ENCODE data around the gene ABCG8. TPM values are rescaled to one million over a fixed set of nuclear protein-coding genes. Genes with fewer than 3 reads are reported as not detected.

The ABCG8 gene
- total RNA-seq: not detected in 2 replicates
- long read RNA-seq: 0 reads

DNA sequence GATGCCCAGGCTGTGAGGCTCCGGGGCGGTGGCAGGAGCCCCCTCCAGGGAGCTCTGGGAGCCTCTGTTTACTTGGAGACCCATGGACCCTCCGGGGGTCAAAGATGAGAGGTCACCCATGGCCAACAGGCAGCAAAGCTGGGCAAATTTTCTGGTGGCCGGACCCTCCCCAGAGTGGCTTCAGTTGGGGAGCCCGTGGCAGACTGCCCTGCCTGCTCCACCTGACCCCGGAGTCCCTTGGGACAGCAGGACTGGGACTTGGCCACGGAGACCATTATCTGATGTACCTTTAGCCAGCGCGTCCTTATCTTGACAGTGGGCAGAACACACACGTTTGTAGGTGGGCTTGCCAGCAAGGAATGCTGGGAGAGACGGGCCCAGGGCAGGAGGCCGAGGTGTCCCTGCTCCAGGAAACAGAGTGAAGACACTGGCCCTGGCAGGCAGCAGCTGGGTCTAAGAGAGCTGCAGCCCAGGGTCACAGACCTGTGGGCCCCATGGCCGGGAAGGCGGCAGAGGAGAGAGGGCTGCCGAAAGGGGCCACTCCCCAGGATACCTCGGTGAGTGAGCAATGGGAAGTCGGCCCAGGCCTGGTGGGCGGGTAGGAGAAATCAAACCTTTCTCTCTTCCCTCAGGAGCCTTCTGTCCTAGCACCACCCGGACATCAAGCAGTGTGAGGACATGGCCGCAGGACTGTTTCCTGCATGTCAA, at the start of gene ABCG8, which contains the start of gene ABCG5:
TSS of gene ABCG8 (plus strand) at position 412 of the 708 bp plus-strand sequence. CDS start at position 495, 83 bp downstream.
TSS of gene ABCG5 (minus strand) at position 280 of the 708 bp plus-strand sequence. CDS start at position 120, 160 bp downstream.
- TF ChIP-seq CTCF (IDR thresholded peaks at IDR 0.05; ENCODE audit: unreplicated experiment): no peak
- Mint-ChIP-seq H3K27me3 (peaks cover 5% of the 10 kb centered on the region), H3K9me3 (ENCODE audit: low read depth) (no peaks in the 10 kb centered on the region), H3K4me3 (ENCODE audit: low read depth) (no peak within 1 kb of the TSS), H3K36me3 (ENCODE audit: insufficient read depth) (no peaks in the 10 kb centered on the region), H3K27ac (no peak within 1 kb of the TSS), H3K4me1 (ENCODE audit: low read depth) (no peaks in the 10 kb centered on the region)
- no peak for DNase-seq (ENCODE audit: low spot score, unreplicated experiment)

DNA sequence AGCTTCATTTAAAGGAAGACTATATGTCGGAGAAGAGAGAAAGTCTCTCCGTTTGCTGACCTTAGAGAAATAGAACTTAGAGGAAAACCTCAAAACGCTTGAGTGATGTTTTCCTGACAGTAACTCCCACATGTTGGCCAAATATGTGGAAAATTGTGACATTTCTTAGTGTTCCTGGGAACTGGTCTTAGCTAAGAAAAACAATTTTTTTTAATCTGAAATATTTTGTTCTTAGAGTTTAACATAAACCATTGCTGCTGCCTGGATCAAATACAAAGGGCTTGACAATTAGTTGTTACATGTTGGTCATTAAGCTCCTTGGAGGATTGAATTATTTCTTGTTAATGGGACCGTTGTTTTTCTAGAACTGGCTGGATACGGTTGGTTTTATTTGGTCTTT, 48.6 kb upstream of the ABCG8 start:
- peaks cover 13% of the 10 kb centered on the region for H3K36me3 Mint-ChIP-seq (ENCODE audit: insufficient read depth)
- H3K4me3 Mint-ChIP-seq (ENCODE audit: low read depth): no peak overlapping the region
- DNase-seq (ENCODE audit: low spot score, unreplicated experiment): no peak
- no peaks in the 10 kb centered on the region for H3K27me3 Mint-ChIP-seq
- TF ChIP-seq CTCF (IDR thresholded peaks at IDR 0.05; ENCODE audit: unreplicated experiment): no peak
- no peaks in the 10 kb centered on the region for H3K9me3 Mint-ChIP-seq (ENCODE audit: low read depth)
- H3K4me1 Mint-ChIP-seq (ENCODE audit: low read depth): no peaks in the 10 kb centered on the region
- H3K27ac Mint-ChIP-seq: no peak overlapping the region

GRCh38 chr2:43791035-43791765, 47.6 kb upstream of the ABCG8 start:
- DNase-seq (ENCODE audit: low spot score, unreplicated experiment): no peak
- peak overlapping the region; percentile 69 for H3K27ac Mint-ChIP-seq

DNA sequence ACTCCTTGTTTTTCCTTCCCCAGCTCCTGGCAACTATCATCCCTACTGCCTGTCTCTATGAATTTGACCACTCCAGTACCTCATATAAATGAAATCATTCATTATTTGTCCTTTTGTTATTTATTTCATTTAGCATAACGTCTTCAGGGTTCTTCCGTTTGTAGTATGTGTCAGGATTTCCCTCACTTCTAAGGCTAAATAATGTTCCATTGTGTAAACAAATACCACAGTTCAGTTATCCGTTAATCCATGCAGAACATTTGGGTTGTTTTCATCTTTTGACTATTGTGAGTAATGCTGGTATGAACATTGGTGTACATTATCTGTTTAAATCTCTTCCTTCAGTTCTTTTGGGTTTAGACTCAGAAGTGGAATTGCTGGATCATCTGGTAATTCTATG, 46.1 kb upstream of the ABCG8 start:
- no peak for TF ChIP-seq CTCF (IDR thresholded peaks at IDR 0.05; ENCODE audit: unreplicated experiment)
- H3K4me3 Mint-ChIP-seq (ENCODE audit: low read depth): no peak overlapping the region
- no peaks in the 10 kb centered on the region for H3K27me3 Mint-ChIP-seq
- H3K27ac Mint-ChIP-seq: no peak overlapping the region
- H3K36me3 Mint-ChIP-seq (ENCODE audit: insufficient read depth): peaks cover 15% of the 10 kb centered on the region
- no peaks in the 10 kb centered on the region for H3K9me3 Mint-ChIP-seq (ENCODE audit: low read depth)
- H3K4me1 Mint-ChIP-seq (ENCODE audit: low read depth): peaks cover 1% of the 10 kb centered on the region
- no peak for DNase-seq (ENCODE audit: low spot score, unreplicated experiment)

More at GRCh38 chr2:43791035-43791765, 47.6 kb upstream of the ABCG8 start:
- TF ChIP-seq CTCF (IDR thresholded peaks at IDR 0.05; ENCODE audit: unreplicated experiment): no peak
- H3K9me3 Mint-ChIP-seq (ENCODE audit: low read depth): no peaks in the 10 kb centered on the region
- H3K27me3 Mint-ChIP-seq: no peaks in the 10 kb centered on the region
- no peak overlapping the region for H3K4me3 Mint-ChIP-seq (ENCODE audit: low read depth)
- H3K4me1 Mint-ChIP-seq (ENCODE audit: low read depth): no peaks in the 10 kb centered on the region
- H3K36me3 Mint-ChIP-seq (ENCODE audit: insufficient read depth): peaks cover 15% of the 10 kb centered on the region

DNA sequence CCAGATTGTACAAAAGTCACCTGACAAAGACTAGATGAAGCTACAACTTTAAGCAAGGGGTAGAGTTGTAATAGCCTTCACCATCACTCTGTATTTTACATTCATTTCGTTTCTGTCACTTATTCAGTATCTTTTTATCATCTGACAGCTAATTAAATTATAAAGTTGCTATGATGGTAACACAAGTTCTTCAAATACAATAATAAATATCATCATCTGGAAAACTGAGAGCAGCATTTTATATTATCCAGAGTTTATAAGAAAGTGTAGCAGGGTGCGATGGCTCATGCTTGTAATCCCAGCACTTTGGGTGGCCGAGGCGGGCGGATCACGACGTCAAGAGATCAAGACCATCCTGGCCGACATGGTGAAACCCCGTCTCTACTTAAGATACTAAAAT, 43.8 kb upstream of the ABCG8 start:
- Mint-ChIP-seq H3K9me3 (ENCODE audit: low read depth) (no peaks in the 10 kb centered on the region), H3K27me3 (no peaks in the 10 kb centered on the region), H3K36me3 (ENCODE audit: insufficient read depth) (peaks cover 12% of the 10 kb centered on the region), H3K4me1 (ENCODE audit: low read depth) (peaks cover 4% of the 10 kb centered on the region), H3K27ac (no peak overlapping the region), H3K4me3 (ENCODE audit: low read depth) (no peak overlapping the region)
- TF ChIP-seq CTCF (IDR thresholded peaks at IDR 0.05; ENCODE audit: unreplicated experiment): no peak
- no peak for DNase-seq (ENCODE audit: low spot score, unreplicated experiment)
